K562 (cell line): ENCODE results near the gene CPED1. TPM values are rescaled to one million over a fixed set of nuclear protein-coding genes. Genes with fewer than 3 reads are reported as not detected.
A peak's percentile ranks its signal among the peaks of the same experiment; 100 is the strongest.

Source experiments
- ASH1L ChIP-seq: fragments of 450-650 bp; IDR thresholded peaks from 2 replicates; pipeline ENCODE4 v1.6.1; 2018; ENCODE audit warnings: borderline replicate concordance, mild to moderate bottlenecking, low read depth; ENCODE audit not compliant: partially characterized antibody
- HDAC2 ChIP-seq: fragments of 450-650 bp; IDR thresholded peaks from 2 replicates; pipeline ENCODE4 v1.6.1; 2016; ENCODE audit warnings: mild to moderate bottlenecking
- HEY1 ChIP-seq: fragments of 250-450 bp; sonication (Bioruptor Pico); IDR thresholded peaks from 2 replicates; pipeline ENCODE4 v1.5.0; 2020; ENCODE audit warnings: mild to moderate bottlenecking, moderate library complexity, borderline replicate concordance
- PHB ChIP-seq: fragments of 250-450 bp; sonication (Bioruptor Pico); IDR thresholded peaks from 2 replicates; pipeline ENCODE4 v1.5.0; 2021
- SP1 ChIP-seq: sonication (generic); formaldehyde crosslinking; IDR thresholded peaks from 2 replicates; pipeline ENCODE4 v1.8.1; 2022; ENCODE audit warnings: mild to moderate bottlenecking, missing genetic modification reagents
- polyA plus RNA-seq, 8 experiments: library from polyadenylated mRNA; depleted of rRNA in 4 of 8; stranded (reverse) in 5 of 8; unstranded in 3 of 8; fragments of >200 nt; fragmentation: Nextera tagmentation in 2 of 8; fragmentation: Illumina TruSeq in 1 of 8; extraction: Ambion mirVana in 2 of 8; extraction: Trizol in 1 of 8; gene quantifications; 2 replicates each; pipeline versions ENCODE4 v1.2.1 to v1.2.3, GENCODE V29; 2011 to 2014; ENCODE audit warnings: inconsistent platforms in 1 of 8, missing spikeins in 1 of 8
- total RNA-seq, 7 experiments: library from RNA; depleted of rRNA in 6 of 7; stranded (reverse); fragments of >200 nt in 6 of 7; fragmentation: Illumina TruSeq in 2 of 7; extraction: Trizol in 2 of 7; gene quantifications; 2 replicates each; pipeline versions ENCODE4 v1.2.1 to v1.2.3, GENCODE V29; 2011 to 2021; ENCODE audit warnings: low replicate concordance in 1 of 7
- TF ChIP-seq, protein P1 (sequence below): fragments of 250-450 bp; sonication (Bioruptor Pico); IDR thresholded peaks from 2 replicates; pipeline ENCODE4 v1.4.0; 2020; ENCODE audit warnings: borderline replicate concordance
- TF ChIP-seq, protein P2 (sequence below), 2 experiments: fragments of 450-650 bp; formaldehyde crosslinking in 1 of 2; IDR thresholded peaks; 2 replicates each; pipeline versions ENCODE4 v1.4.0 to v1.6.1; 2014 to 2020; ENCODE audit warnings: mild to moderate bottlenecking in 2 of 2, borderline replicate concordance in 1 of 2, low read depth in 1 of 2
- TF ChIP-seq, protein P3 (sequence below), 3 experiments: fragments of 200-800 bp in 1 of 3; sonication (Bioruptor generic) in 1 of 3; sonication (generic) in 1 of 3; formaldehyde crosslinking in 1 of 3; IDR thresholded peaks; 2 replicates each; pipeline versions ENCODE4 v1.6.1 to v1.8.0; 2016 to 2022; ENCODE audit warnings: mild to moderate bottlenecking in 2 of 3, missing compliant biosample characterization in 2 of 3, missing genetic modification characterization in 2 of 3, missing genetic modification reagents in 1 of 3
- TF ChIP-seq, protein P4 (sequence below): fragments of 250-450 bp; sonication (Bioruptor Pico); IDR thresholded peaks from 2 replicates; pipeline ENCODE4 v1.8.0; 2022; ENCODE audit warnings: moderate library complexity, mild to moderate bottlenecking, inconsistent platforms
- TF ChIP-seq, protein P5 (sequence below): IDR thresholded peaks from 2 replicates; pipeline ENCODE4 v1.6.1; 2011; ENCODE audit warnings: borderline replicate concordance, low read depth, mild to moderate bottlenecking, moderate library complexity, low read length; ENCODE audit not compliant: insufficient read depth, poor library complexity, severe bottlenecking

CPED1 gene
- total and polyA plus RNA-seq, 9 of the 15 experiments (the other 6 are each of a cell fraction or from before 2014, with no cell fraction given): 195 to 393 (median 290) TPM

DNA sequence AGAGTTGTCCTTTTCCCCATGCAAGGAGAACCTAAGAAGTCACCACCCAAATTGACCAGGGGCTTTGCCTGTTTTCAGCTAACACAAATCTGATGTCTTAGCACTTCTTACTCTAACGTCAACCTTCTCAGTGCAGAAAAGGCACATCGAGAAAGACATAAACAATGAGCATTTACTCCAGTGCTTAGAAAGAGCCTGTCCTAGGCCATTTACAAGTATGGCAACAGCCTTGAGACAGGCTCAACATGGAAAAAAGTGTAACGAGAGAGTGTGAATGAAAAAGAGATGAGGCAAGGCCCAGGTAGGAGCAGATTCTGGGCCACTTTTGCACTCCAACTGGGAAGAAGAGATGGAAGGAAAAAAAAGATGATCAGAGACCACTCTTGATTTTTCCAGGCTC lies 54.4 kb downstream of the CPED1 start (continued):
- TF ChIP-seq, protein P1, sequence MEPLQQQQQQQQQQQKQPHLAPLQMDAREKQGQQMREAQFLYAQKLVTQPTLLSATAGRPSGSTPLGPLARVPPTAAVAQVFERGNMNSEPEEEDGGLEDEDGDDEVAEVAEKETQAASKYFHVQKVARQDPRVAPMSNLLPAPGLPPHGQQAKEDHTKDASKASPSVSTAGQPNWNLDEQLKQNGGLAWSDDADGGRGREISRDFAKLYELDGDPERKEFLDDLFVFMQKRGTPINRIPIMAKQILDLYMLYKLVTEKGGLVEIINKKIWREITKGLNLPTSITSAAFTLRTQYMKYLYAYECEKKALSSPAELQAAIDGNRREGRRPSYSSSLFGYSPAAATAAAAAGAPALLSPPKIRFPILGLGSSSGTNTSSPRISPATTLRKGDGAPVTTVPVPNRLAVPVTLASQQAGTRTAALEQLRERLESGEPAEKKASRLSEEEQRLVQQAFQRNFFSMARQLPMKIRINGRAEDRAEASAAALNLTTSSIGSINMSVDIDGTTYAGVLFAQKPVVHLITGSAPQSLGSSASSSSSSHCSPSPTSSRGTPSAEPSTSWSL (CRISPR knock-in tag): no peak
- TF ChIP-seq, protein P2, sequence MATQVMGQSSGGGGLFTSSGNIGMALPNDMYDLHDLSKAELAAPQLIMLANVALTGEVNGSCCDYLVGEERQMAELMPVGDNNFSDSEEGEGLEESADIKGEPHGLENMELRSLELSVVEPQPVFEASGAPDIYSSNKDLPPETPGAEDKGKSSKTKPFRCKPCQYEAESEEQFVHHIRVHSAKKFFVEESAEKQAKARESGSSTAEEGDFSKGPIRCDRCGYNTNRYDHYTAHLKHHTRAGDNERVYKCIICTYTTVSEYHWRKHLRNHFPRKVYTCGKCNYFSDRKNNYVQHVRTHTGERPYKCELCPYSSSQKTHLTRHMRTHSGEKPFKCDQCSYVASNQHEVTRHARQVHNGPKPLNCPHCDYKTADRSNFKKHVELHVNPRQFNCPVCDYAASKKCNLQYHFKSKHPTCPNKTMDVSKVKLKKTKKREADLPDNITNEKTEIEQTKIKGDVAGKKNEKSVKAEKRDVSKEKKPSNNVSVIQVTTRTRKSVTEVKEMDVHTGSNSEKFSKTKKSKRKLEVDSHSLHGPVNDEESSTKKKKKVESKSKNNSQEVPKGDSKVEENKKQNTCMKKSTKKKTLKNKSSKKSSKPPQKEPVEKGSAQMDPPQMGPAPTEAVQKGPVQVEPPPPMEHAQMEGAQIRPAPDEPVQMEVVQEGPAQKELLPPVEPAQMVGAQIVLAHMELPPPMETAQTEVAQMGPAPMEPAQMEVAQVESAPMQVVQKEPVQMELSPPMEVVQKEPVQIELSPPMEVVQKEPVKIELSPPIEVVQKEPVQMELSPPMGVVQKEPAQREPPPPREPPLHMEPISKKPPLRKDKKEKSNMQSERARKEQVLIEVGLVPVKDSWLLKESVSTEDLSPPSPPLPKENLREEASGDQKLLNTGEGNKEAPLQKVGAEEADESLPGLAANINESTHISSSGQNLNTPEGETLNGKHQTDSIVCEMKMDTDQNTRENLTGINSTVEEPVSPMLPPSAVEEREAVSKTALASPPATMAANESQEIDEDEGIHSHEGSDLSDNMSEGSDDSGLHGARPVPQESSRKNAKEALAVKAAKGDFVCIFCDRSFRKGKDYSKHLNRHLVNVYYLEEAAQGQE (IDR thresholded peaks at IDR 0.05; ENCODE audit: borderline replicate concordance): no peak
- TF ChIP-seq, protein P2 (CRISPR knock-in tag; IDR thresholded peaks at IDR 0.05; ENCODE audit: low read depth): 0 out of 2 replicates have a peak, but pooled peaks have one; percentile 31
- TF ChIP-seq ASH1L (no peak), SP1 (no peak), HDAC2 (0 out of 2 replicates have a peak, but pooled peaks have one; percentile 32), PHB (CRISPR knock-in tag) (no peak), HEY1 (CRISPR knock-in tag) (no peak)
- TF ChIP-seq, protein P3, sequence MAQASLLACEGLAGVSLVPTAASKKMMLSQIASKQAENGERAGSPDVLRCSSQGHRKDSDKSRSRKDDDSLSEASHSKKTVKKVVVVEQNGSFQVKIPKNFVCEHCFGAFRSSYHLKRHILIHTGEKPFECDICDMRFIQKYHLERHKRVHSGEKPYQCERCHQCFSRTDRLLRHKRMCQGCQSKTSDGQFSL (CRISPR knock-in tag; IDR thresholded peaks at IDR 0.05): no peak
- TF ChIP-seq, protein P3 (tag; IDR thresholded peaks at IDR 0.05): peak in 1 of 2 experiments; percentile 77; a peak in 2 of 4 replicates
- TF ChIP-seq, protein P4, sequence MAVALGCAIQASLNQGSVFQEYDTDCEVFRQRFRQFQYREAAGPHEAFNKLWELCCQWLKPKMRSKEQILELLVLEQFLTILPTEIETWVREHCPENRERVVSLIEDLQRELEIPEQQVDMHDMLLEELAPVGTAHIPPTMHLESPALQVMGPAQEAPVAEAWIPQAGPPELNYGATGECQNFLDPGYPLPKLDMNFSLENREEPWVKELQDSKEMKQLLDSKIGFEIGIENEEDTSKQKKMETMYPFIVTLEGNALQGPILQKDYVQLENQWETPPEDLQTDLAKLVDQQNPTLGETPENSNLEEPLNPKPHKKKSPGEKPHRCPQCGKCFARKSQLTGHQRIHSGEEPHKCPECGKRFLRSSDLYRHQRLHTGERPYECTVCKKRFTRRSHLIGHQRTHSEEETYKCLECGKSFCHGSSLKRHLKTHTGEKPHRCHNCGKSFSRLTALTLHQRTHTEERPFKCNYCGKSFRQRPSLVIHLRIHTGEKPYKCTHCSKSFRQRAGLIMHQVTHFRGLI (CRISPR knock-in tag): 0 out of 2 replicates have a peak, but pooled peaks have one; percentile 14
- TF ChIP-seq, protein P5, sequence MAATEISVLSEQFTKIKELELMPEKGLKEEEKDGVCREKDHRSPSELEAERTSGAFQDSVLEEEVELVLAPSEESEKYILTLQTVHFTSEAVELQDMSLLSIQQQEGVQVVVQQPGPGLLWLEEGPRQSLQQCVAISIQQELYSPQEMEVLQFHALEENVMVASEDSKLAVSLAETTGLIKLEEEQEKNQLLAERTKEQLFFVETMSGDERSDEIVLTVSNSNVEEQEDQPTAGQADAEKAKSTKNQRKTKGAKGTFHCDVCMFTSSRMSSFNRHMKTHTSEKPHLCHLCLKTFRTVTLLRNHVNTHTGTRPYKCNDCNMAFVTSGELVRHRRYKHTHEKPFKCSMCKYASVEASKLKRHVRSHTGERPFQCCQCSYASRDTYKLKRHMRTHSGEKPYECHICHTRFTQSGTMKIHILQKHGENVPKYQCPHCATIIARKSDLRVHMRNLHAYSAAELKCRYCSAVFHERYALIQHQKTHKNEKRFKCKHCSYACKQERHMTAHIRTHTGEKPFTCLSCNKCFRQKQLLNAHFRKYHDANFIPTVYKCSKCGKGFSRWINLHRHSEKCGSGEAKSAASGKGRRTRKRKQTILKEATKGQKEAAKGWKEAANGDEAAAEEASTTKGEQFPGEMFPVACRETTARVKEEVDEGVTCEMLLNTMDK: no peak
